A549 treated with Mapracorat at 1 μM for 4 hours (cell line): ENCODE measurements around the gene PJVK. TPM values are rescaled to one million over a fixed set of nuclear protein-coding genes. Genes with fewer than 3 reads are reported as not detected.

ENCODE experiments used
- total RNA-seq: library from RNA; stranded (reverse); fragments of 200-300 nt; extraction: Qiagen RNA extraction; gene quantifications from 5 replicates; pipeline ENCODE4 v1.2.3, GENCODE V29; 2022

Gene PJVK
- total RNA-seq = 0.82 to 1.4 TPM (median 0.88 TPM) in 5 replicates

GRCh38 chr2:178450774-178451525, at the start of gene PJVK, which contains the start of gene PRKRA:
Gene PJVK (plus strand): TSS chr2:178451378. CDS start chr2:178453410, 2,032 bp downstream.
Gene PRKRA (minus strand): TSS chr2:178451175. CDS start chr2:178451030, 145 bp downstream.

GRCh38 chr2:178478439-178479274, 27.5 kb downstream of the PJVK start, which contains the start of gene FKBP7:
Gene FKBP7 (minus strand): TSS chr2:178478600. CDS start chr2:178478499, 101 bp downstream.

GRCh38 chr2:178480227-178481181, 29.3 kb downstream of the PJVK start, which contains the start of gene PLEKHA3:
Gene PLEKHA3 (plus strand): TSS chr2:178480457. CDS start chr2:178480870, 413 bp downstream.

Other genes starting within 250 kb of the PJVK start
- gene PRKRA, start 203 bp upstream of the PJVK start, total RNA-seq = 28.3 to 35.8 TPM (median 30.9 TPM) in 5 replicates
- gene FKBP7, start 27.2 kb downstream of the PJVK start, total RNA-seq = 7.9 to 12.8 TPM (median 9.7 TPM) in 5 replicates
- 9.8 to 16.2 TPM (median 14.3 TPM) in 5 replicates for gene PLEKHA3, start 29.1 kb downstream of the PJVK start, total RNA-seq